ENCODE measurements around the gene ARHGEF10L. TPM values are rescaled to one million over a fixed set of nuclear protein-coding genes. Genes with fewer than 3 reads are reported as not detected.
"Not testable (repeated sequence)": the region's sequence is repeated elsewhere in the genome, so short reads cannot be mapped to it uniquely, and the experiment has no call there.

Gene ARHGEF10L, protein sequence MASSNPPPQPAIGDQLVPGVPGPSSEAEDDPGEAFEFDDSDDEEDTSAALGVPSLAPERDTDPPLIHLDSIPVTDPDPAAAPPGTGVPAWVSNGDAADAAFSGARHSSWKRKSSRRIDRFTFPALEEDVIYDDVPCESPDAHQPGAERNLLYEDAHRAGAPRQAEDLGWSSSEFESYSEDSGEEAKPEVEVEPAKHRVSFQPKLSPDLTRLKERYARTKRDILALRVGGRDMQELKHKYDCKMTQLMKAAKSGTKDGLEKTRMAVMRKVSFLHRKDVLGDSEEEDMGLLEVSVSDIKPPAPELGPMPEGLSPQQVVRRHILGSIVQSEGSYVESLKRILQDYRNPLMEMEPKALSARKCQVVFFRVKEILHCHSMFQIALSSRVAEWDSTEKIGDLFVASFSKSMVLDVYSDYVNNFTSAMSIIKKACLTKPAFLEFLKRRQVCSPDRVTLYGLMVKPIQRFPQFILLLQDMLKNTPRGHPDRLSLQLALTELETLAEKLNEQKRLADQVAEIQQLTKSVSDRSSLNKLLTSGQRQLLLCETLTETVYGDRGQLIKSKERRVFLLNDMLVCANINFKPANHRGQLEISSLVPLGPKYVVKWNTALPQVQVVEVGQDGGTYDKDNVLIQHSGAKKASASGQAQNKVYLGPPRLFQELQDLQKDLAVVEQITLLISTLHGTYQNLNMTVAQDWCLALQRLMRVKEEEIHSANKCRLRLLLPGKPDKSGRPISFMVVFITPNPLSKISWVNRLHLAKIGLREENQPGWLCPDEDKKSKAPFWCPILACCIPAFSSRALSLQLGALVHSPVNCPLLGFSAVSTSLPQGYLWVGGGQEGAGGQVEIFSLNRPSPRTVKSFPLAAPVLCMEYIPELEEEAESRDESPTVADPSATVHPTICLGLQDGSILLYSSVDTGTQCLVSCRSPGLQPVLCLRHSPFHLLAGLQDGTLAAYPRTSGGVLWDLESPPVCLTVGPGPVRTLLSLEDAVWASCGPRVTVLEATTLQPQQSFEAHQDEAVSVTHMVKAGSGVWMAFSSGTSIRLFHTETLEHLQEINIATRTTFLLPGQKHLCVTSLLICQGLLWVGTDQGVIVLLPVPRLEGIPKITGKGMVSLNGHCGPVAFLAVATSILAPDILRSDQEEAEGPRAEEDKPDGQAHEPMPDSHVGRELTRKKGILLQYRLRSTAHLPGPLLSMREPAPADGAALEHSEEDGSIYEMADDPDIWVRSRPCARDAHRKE (N-terminal part only)
- not detected for total RNA-seq

- Mint-ChIP-seq H3K36me3 (ENCODE audit: low read depth) (no peaks in the 10 kb centered on the region), H3K4me3 (peak within 1 kb of the TSS; percentile 36), H3K27ac (no peak within 1 kb of the TSS), H3K9me3 (ENCODE audit: insufficient read depth) (no peaks in the 10 kb centered on the region), H3K27me3 (ENCODE audit: low read depth) (peaks cover 32% of the 10 kb centered on the region), H3K4me1 (ENCODE audit: low read depth) (peaks cover 9% of the 10 kb centered on the region)
- ChIA-PET CTCF (no interaction called here), POLR2A (no interaction called here)
- no peak for ATAC-seq
- DNase-seq, result no peak
Observed at GRCh38 chr1:17539477-17540254, at the start of gene ARHGEF10L. ARHGEF10L (plus strand) TSS chr1:17539698; CDS start chr1:17580596, 40,898 bp downstream.

DNA sequence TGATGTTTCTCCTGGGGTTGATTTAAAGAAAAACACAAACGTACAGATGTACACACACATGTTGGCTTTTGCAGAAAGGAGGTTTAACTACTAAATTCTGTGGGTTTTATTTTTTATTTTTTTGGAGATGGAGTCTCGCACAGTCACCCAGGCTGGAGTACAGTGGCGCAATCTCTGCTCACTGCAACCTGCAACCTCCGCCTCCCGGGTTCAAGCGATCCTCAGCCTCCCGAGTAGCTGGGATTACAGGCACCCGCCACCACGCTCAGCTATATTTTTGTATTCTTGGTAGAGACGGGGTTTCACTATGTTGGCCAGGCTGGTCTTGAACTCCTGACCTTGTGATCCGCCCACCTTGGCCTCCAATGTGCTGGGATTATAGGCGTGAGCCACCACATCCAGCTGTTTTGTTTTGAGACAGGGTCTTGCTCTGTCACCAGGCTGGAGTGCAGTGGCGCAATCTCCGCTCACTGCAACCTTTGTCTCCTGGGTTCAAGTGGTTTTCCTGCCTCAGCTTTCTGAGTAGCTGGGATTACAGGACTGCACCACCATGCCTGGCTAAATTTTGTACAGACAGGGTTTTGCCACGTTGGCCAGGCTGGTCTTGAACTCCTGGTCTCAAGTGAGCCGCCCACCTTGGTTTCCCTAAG lies 49.6 kb upstream of the ARHGEF10L start:
- H3K4me3 Mint-ChIP-seq; H3K27me3 Mint-ChIP-seq (ENCODE audit: low read depth); H3K36me3 Mint-ChIP-seq (ENCODE audit: low read depth); H3K27ac Mint-ChIP-seq; DNase-seq; POLR2A ChIA-PET; ATAC-seq; H3K9me3 Mint-ChIP-seq (ENCODE audit: insufficient read depth); H3K4me1 Mint-ChIP-seq (ENCODE audit: low read depth): not testable (repeated sequence)
- CTCF ChIA-PET, result interaction anchor here (0.8 kb wide), 1 partner anchor 117 kb away, joined by 3 read pairs; no protein-coding TSS in a partner anchor

- H3K9me3 Mint-ChIP-seq (ENCODE audit: insufficient read depth); H3K27ac Mint-ChIP-seq; H3K27me3 Mint-ChIP-seq (ENCODE audit: low read depth); H3K4me3 Mint-ChIP-seq; H3K4me1 Mint-ChIP-seq (ENCODE audit: low read depth); DNase-seq; POLR2A ChIA-PET; ATAC-seq; H3K36me3 Mint-ChIP-seq (ENCODE audit: low read depth): not testable (repeated sequence)
- CTCF ChIA-PET, result interaction anchor here (1.6 kb wide), 1 partner anchor 116 kb away, joined by 4 read pairs; no protein-coding TSS in a partner anchor
Observed at GRCh38 chr1:17490667-17491066, 48.8 kb upstream of the ARHGEF10L start.

DNA sequence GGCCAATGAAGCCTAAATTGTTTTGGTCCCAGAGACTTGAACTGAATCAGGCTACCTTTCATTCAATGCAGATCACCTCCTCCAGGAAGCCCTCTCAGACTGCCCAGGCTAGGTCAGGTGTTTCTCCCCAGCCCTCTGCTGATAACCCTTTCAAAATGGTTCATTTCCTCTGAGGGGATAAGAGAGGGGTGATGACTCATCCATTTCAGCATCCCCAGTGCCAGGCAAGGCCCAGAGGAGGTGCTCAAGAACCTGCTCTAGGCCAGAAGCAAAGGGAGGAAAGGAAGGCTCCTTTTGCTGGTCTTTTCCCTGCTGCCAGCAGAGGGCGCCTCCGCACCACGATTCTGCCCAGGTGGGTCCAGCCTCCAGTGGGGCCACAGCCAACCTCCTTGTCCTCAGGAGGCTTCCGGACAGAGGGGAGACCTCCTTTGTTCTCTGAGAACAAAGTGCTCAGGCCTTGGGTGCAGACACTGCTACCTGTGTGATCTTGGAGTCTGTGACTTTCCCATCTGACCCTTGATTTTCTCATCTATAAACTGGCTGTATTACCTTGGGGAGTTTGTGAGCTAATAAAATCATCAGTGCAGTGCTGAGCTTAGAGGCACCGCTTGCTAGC lies 45.3 kb upstream of the ARHGEF10L start:
- no peak overlapping the region for H3K4me3 Mint-ChIP-seq
- H3K27ac Mint-ChIP-seq, result no peak overlapping the region
- CTCF ChIA-PET, result interaction anchor here (0.6 to 3.5 kb wide), 9 partner anchors 11 to 167 kb away, joined by 3 to 27 read pairs (median 3); no protein-coding TSS in a partner anchor
- H3K4me1 Mint-ChIP-seq (ENCODE audit: low read depth), result peaks cover 2% of the 10 kb centered on the region
- DNase-seq, result peak; percentile 75
- no peaks in the 10 kb centered on the region for H3K36me3 Mint-ChIP-seq (ENCODE audit: low read depth)
- H3K9me3 Mint-ChIP-seq (ENCODE audit: insufficient read depth), result no peaks in the 10 kb centered on the region
- POLR2A ChIA-PET, result no interaction called here
- peaks cover 5% of the 10 kb centered on the region for H3K27me3 Mint-ChIP-seq (ENCODE audit: low read depth)
- ATAC-seq, result peak; percentile 93

DNA sequence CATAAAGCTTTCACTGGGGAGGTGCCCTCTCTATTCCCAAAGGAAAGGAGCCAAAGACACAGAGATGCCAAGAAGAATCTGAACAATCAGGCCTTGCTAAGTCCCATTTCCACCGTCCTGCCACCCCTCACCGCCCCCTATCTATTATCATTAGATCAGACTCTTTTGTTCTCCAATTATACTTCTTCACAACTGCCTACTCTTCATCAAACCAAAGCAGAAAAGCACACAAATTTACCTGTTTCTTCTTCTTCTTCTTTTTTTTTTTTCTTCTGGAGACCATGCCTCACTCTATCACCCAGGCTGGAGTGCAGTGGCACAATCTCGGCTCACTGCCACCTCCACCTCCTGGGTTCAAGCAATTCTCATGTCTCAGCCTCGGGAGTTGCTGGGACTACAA lies 43.1 kb upstream of the ARHGEF10L start:
- no peaks in the 10 kb centered on the region for H3K9me3 Mint-ChIP-seq (ENCODE audit: insufficient read depth)
- ATAC-seq (no peak), DNase-seq (no peak)
- POLR2A ChIA-PET, result no interaction called here
- peaks cover 2% of the 10 kb centered on the region for H3K4me1 Mint-ChIP-seq (ENCODE audit: low read depth)
- H3K27me3 Mint-ChIP-seq (ENCODE audit: low read depth), result peaks cover 7% of the 10 kb centered on the region
- CTCF ChIA-PET, result interaction anchor here (3.5 kb wide), 1 partner anchor 110 kb away, joined by 27 read pairs; no protein-coding TSS in a partner anchor
- H3K27ac Mint-ChIP-seq, result no peak overlapping the region
- no peaks in the 10 kb centered on the region for H3K36me3 Mint-ChIP-seq (ENCODE audit: low read depth)
- no peak overlapping the region for H3K4me3 Mint-ChIP-seq

GRCh38 chr1:17498214-17498613 lies 41.3 kb upstream of the ARHGEF10L start:
- H3K4me1 Mint-ChIP-seq (ENCODE audit: low read depth), result peaks cover 2% of the 10 kb centered on the region
- DNase-seq (no peak), ATAC-seq (no peak)
- H3K27ac Mint-ChIP-seq, result no peak overlapping the region
- CTCF ChIA-PET, result interaction anchor here (1.2 kb wide), 1 partner anchor 109 kb away, joined by 4 read pairs; no protein-coding TSS in a partner anchor
- POLR2A ChIA-PET, result no interaction called here
- peaks cover 7% of the 10 kb centered on the region for H3K27me3 Mint-ChIP-seq (ENCODE audit: low read depth)
- no peak overlapping the region for H3K4me3 Mint-ChIP-seq
- H3K36me3 Mint-ChIP-seq (ENCODE audit: low read depth), result no peaks in the 10 kb centered on the region
- H3K9me3 Mint-ChIP-seq (ENCODE audit: insufficient read depth), result no peaks in the 10 kb centered on the region

DNA sequence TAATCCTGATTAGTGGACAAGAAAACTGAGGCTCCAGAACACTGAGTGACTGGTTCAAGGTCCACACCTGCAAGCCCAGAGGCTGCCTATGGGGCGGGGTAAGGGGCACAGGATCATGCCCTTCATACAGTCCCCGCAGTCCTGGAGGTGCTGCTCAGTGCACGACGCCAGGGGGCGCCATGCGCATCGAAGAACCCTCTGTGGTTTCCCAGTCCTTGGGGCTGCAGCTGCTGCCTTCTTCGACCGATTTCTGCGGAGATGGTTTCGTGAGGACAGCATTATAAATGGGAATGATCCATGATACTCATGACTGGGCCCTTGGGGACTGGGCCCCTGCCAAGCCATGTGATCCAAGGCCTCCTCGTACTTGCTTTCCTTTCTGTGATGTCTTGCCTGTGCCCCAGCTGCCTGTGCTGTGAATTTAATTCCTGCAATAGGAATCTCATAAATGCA lies 37.1 kb upstream of the ARHGEF10L start:
- H3K27me3 Mint-ChIP-seq (ENCODE audit: low read depth), result peaks cover 7% of the 10 kb centered on the region
- H3K27ac Mint-ChIP-seq, result no peak overlapping the region
- no peaks in the 10 kb centered on the region for H3K9me3 Mint-ChIP-seq (ENCODE audit: insufficient read depth)
- no peaks in the 10 kb centered on the region for H3K4me1 Mint-ChIP-seq (ENCODE audit: low read depth)
- H3K4me3 Mint-ChIP-seq, result no peak overlapping the region
- ATAC-seq (peak; percentile 79), DNase-seq (peak; percentile 73)
- ChIA-PET POLR2A (interaction anchor here (1.3 kb wide), 1 partner anchor 9 kb away, joined by 4 read pairs; no protein-coding TSS in a partner anchor), CTCF (interaction anchor here (0.7 to 3.6 kb wide), 8 partner anchors 10 to 109 kb away, joined by 3 to 48 read pairs (median 4); no protein-coding TSS in a partner anchor)
- no peaks in the 10 kb centered on the region for H3K36me3 Mint-ChIP-seq (ENCODE audit: low read depth)

DNA sequence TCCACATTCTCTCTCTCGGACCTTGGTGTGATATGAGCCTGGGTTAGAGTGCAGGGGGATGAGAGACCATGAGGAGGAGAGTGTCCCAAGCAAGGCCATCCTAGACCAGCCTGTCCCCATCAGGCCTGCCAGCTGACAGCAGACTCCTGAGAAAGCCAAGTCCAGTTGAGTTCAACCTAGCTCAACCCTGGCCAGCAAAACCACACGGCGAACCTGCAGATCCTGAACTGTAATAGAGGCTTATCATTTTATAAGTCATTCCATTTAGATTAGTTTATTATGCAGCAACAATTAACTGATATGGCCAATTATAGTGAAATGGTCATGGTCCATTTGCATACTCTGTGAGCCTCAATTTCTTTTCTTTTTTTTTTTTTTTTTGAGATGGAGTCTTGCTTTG lies 36.4 kb upstream of the ARHGEF10L start:
- H3K4me1 Mint-ChIP-seq (ENCODE audit: low read depth), result no peaks in the 10 kb centered on the region
- H3K27ac Mint-ChIP-seq, result no peak overlapping the region
- H3K4me3 Mint-ChIP-seq, result no peak overlapping the region
- DNase-seq (no peak), ATAC-seq (no peak)
- ChIA-PET CTCF (interaction anchor here (0.7 to 3.6 kb wide), 7 partner anchors 9 to 109 kb away, joined by 3 to 48 read pairs (median 4); no protein-coding TSS in a partner anchor), POLR2A (interaction anchor here (1.3 kb wide), 1 partner anchor 8 kb away, joined by 4 read pairs; no protein-coding TSS in a partner anchor)
- H3K36me3 Mint-ChIP-seq (ENCODE audit: low read depth), result no peaks in the 10 kb centered on the region
- H3K27me3 Mint-ChIP-seq (ENCODE audit: low read depth), result peaks cover 7% of the 10 kb centered on the region
- no peaks in the 10 kb centered on the region for H3K9me3 Mint-ChIP-seq (ENCODE audit: insufficient read depth)

DNA sequence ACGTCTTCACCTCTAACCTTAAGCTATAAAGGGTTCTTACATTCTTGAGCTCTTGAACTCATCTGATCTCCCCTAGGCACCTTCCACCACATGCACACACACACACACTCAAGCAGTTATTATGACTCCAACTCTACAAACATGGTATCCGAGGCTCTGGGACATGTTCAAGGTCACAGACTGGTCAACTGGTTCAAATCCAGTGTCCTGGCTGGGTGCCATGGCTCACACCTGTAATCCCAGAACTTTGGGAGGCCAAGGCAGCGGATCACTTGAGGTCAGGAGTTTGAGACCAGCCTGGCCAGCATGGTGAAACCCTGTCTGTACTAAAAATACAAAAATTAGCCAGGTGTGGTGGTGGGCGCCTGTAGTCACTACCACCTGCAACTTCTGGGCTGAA lies 32.3 kb upstream of the ARHGEF10L start:
- CTCF ChIA-PET, result interaction anchor here (1.0 to 1.4 kb wide), 2 partner anchors 13 to 99 kb away, joined by 3 to 4 read pairs; no protein-coding TSS in a partner anchor
- POLR2A ChIA-PET; H3K36me3 Mint-ChIP-seq (ENCODE audit: low read depth); H3K27ac Mint-ChIP-seq; H3K9me3 Mint-ChIP-seq (ENCODE audit: insufficient read depth); H3K4me1 Mint-ChIP-seq (ENCODE audit: low read depth); DNase-seq; H3K4me3 Mint-ChIP-seq; H3K27me3 Mint-ChIP-seq (ENCODE audit: low read depth); ATAC-seq: not testable (repeated sequence)

DNA sequence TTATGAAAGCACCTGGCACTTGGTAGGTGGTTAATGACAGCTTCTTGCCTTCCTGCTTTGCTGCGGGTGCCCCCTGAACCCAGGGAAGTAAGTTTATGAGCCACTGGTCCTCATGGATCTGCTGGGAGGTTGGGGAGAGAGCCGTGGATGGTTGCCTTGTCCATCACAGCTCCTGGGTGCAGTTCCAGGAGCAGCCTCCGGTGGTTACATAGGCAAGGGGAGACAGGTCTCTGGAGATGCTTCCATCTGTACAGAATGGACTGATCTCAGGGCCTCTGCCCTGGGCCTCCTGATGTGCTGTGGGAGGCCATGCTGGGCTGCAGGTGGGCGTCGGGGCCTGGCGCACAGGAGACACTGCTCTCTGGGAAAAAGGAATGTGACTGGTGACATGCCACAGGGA lies 31.6 kb upstream of the ARHGEF10L start:
- no peak for DNase-seq
- H3K27me3 Mint-ChIP-seq (ENCODE audit: low read depth), result no peaks in the 10 kb centered on the region
- no peaks in the 10 kb centered on the region for H3K36me3 Mint-ChIP-seq (ENCODE audit: low read depth)
- CTCF ChIA-PET, result interaction anchor here (1.0 to 1.4 kb wide), 2 partner anchors 13 to 98 kb away, joined by 3 to 4 read pairs; no protein-coding TSS in a partner anchor
- no peak overlapping the region for H3K4me3 Mint-ChIP-seq
- POLR2A ChIA-PET, result no interaction called here
- no peaks in the 10 kb centered on the region for H3K9me3 Mint-ChIP-seq (ENCODE audit: insufficient read depth)
- H3K27ac Mint-ChIP-seq, result no peak overlapping the region
- no peak for ATAC-seq
- H3K4me1 Mint-ChIP-seq (ENCODE audit: low read depth), result no peaks in the 10 kb centered on the region
